Measurements from ENCODE around the gene SNX21. TPM values are rescaled to one million over a fixed set of nuclear protein-coding genes. Genes with fewer than 3 reads are reported as not detected.

The SNX21 gene
- total RNA-seq, 1 experiment from 2014 or later: 11.9 TPM

DNA sequence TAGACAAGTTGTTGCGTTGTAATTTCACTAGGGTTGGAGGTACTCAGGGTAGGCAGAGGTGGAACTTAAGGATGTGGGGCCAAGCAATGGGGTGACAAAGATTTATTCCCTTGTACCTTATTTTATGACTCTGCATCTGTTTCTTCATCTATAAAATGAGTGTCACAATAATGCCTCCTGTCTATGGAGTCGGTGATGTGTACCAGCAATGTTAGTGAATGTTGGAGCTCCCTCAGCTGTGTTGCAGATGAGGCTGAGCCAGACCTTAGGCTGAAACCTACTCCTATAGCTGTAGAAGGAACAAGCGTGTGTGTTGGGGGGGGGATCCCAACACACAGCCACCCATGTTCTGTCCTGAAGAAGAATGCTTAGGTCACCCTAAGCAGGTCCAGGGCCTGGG lies 16.6 kb upstream of the SNX21 start:
- H2AFZ ChIP-seq (ENCODE audit: low read depth, low read length, poor library complexity, severe bottlenecking): no peak overlapping the region
- peaks cover 16 to 41% of the 10 kb centered on the region in 2 experiments for H3K36me3 ChIP-seq (ENCODE audit: control insufficient read depth in 1 of 2, insufficient read depth in 2 of 2, low read length in 2 of 2)
- no peak overlapping the region for H3K9ac ChIP-seq (ENCODE audit: low read length)
- no peaks in the 10 kb centered on the region for H3K9me2 ChIP-seq (ENCODE audit: insufficient read depth)
- no peak overlapping the region for H3K4me2 ChIP-seq (ENCODE audit: low read length)
- H3K27ac ChIP-seq (ENCODE audit: low read depth, low read length): peak overlapping the region; percentile 28; the same call in 1 of the 2 replicates
- CTCF ChIA-PET: interaction anchor here (0.9 kb wide), 1 partner anchor 153 kb away, joined by 5 read pairs; no protein-coding TSS in a partner anchor
- H3K9me3 ChIP-seq (ENCODE audit: control insufficient read depth in 1 of 2, insufficient read depth in 1 of 2, low read depth in 1 of 2, low read length in 2 of 2): no peaks in the 10 kb centered on the region
- RAD21 ChIA-PET (ENCODE audit: low non-redundant PET in 1 of 2, low total read pairs in 2 of 2, uncharacterized antibody in 2 of 2, unreplicated experiment in 2 of 2): no interaction called here
- no peak for ATAC-seq
- H3K4me3 ChIP-seq (replicated peaks in 1 of 2; ENCODE audit: low read depth in 1 of 2, low read length in 2 of 2): no peak overlapping the region
- no peaks in the 10 kb centered on the region for H3K27me3 ChIP-seq (ENCODE audit: insufficient read depth, low read length)
- POLR2A ChIA-PET: interaction anchor here (1.3 kb wide), 1 partner anchor 9 kb away, joined by 4 read pairs; the partner anchor contains the start of gene TNNC2
- peaks cover 34% of the 10 kb centered on the region for H3K79me2 ChIP-seq (ENCODE audit: insufficient read depth, low read length)
- H3K4me1 ChIP-seq (ENCODE audit: control insufficient read depth in 1 of 2, insufficient read depth in 2 of 2, low read length in 2 of 2): peaks cover 17 to 34% of the 10 kb centered on the region in 2 experiments; a peak in 3 of 4 replicates
- no peaks in the 10 kb centered on the region for H4K20me1 ChIP-seq (ENCODE audit: insufficient read depth)
- DNase-seq (ENCODE audit: low read depth, low spot score): no peak
- no TSS peak for BruUV-seq (replicated peaks)
- intact Hi-C loops (cut with micrococcal nuclease): no loop called here
- no peak for TF ChIP-seq POLR2A (IDR thresholded peaks at IDR 0.05; ENCODE audit: borderline replicate concordance, extremely low read depth, insufficient read depth, insufficient read length)
- TF ChIP-seq CBX3 (IDR thresholded peaks at IDR 0.05; ENCODE audit: low read depth): no peak
- TF ChIP-seq EZH2phosphoT487 (IDR thresholded peaks at IDR 0.05; ENCODE audit: borderline replicate concordance): no peak

DNA sequence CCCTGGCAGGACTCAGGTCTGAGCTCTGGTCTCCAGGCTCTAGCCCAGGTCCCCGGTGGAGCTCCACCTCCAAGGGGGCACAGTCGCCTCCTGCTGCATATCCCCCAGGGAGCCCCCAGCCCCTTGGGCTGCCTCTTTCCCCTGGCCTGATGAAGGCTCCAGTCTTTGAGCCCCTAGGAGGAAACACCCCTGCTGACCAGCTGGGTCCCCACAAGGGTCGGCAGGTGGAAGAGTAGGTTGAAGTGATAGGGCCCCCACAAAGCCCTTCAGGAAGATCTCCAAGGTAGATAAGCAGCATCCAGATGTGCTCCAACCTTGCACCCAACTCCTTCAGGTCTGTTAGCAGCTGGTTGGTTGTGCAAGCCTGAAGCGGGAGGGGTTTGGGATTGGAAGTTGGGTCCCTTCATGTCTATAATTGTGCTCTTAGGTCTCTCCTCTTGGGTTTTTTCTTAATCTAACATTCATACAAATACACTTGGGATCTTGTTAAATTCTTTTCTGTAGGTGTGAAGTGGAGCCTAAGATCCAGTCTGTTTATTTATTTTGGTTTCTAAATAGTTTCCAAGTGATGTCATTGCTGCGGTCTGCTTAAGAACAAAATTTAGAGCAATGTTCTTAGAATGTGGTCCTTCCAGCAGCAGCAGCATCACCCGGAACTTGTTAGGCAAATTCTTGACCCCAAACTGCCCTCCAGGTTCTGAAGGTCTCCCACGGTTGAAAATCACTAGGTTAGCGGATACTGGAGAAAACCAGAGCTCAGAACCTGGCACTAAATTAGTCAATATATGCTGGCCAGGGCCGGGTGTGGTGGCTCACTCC lies 16.0 kb upstream of the SNX21 start:
- H2AFZ ChIP-seq (ENCODE audit: low read depth, low read length, poor library complexity, severe bottlenecking): no peak overlapping the region
- TF ChIP-seq SIN3A (IDR thresholded peaks at IDR 0.05; ENCODE audit: low read depth) (no peak), TCF7L2 (IDR thresholded peaks at IDR 0.05; ENCODE audit: borderline replicate concordance, extremely low read depth, insufficient read depth, insufficient read length) (no peak), POLR2AphosphoS5 (IDR thresholded peaks at IDR 0.05; ENCODE audit: low read depth, low read length) (peak; percentile 53), SRF (IDR thresholded peaks at IDR 0.05; ENCODE audit: low read depth) (no peak), ZNF274 (IDR thresholded peaks at IDR 0.05; ENCODE audit: low read depth, low read length) (no peak), RAD21 (IDR thresholded peaks at IDR 0.05; ENCODE audit: low read depth) (no peak), SP1 (IDR thresholded peaks at IDR 0.05; ENCODE audit: low read depth) (no peak), POLR2A (IDR thresholded peaks at IDR 0.05; ENCODE audit: borderline replicate concordance, extremely low read depth, insufficient read depth, insufficient read length) (peak; percentile 16), CEBPB (IDR thresholded peaks at IDR 0.05; ENCODE audit: low read depth) (no peak)
- TF ChIP-seq, protein P1, sequence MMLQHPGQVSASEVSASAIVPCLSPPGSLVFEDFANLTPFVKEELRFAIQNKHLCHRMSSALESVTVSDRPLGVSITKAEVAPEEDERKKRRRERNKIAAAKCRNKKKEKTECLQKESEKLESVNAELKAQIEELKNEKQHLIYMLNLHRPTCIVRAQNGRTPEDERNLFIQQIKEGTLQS (IDR thresholded peaks at IDR 0.05): no peak
- TF ChIP-seq, protein P2, sequence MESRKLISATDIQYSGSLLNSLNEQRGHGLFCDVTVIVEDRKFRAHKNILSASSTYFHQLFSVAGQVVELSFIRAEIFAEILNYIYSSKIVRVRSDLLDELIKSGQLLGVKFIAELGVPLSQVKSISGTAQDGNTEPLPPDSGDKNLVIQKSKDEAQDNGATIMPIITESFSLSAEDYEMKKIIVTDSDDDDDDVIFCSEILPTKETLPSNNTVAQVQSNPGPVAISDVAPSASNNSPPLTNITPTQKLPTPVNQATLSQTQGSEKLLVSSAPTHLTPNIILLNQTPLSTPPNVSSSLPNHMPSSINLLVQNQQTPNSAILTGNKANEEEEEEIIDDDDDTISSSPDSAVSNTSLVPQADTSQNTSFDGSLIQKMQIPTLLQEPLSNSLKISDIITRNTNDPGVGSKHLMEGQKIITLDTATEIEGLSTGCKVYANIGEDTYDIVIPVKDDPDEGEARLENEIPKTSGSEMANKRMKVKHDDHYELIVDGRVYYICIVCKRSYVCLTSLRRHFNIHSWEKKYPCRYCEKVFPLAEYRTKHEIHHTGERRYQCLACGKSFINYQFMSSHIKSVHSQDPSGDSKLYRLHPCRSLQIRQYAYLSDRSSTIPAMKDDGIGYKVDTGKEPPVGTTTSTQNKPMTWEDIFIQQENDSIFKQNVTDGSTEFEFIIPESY (IDR thresholded peaks at IDR 0.05; ENCODE audit: extremely low read depth, insufficient replicate concordance, low read length): no peak

More for the DNA sequence above, 16.0 kb upstream of the SNX21 start:
- ATAC-seq (no peak), DNase-seq (ENCODE audit: low read depth, low spot score) (no peak)
- no peaks in the 10 kb centered on the region for H3K27me3 ChIP-seq (ENCODE audit: insufficient read depth, low read length)
- no TSS peak for BruUV-seq (replicated peaks)
- peak overlapping the region; percentile 28; the same call in 1 of the 2 replicates for H3K27ac ChIP-seq (ENCODE audit: low read depth, low read length)
- peak overlapping the region; percentile 16; the same call in 1 of the 2 replicates for H3K4me2 ChIP-seq (ENCODE audit: low read length)
- CTCF ChIA-PET: interaction anchor here (0.9 kb wide), 1 partner anchor 152 kb away, joined by 5 read pairs; no protein-coding TSS in a partner anchor
- H3K9me3 ChIP-seq (ENCODE audit: control insufficient read depth in 1 of 2, insufficient read depth in 1 of 2, low read depth in 1 of 2, low read length in 2 of 2): no peaks in the 10 kb centered on the region
- no peaks in the 10 kb centered on the region for H3K9me2 ChIP-seq (ENCODE audit: insufficient read depth)
- H3K4me1 ChIP-seq (ENCODE audit: control insufficient read depth in 1 of 2, insufficient read depth in 2 of 2, low read length in 2 of 2): peaks cover 16 to 36% of the 10 kb centered on the region in 2 experiments; a peak in 3 of 4 replicates
- RAD21 ChIA-PET (ENCODE audit: low non-redundant PET in 1 of 2, low total read pairs in 2 of 2, uncharacterized antibody in 2 of 2, unreplicated experiment in 2 of 2): no interaction called here
- peaks cover 33% of the 10 kb centered on the region for H3K79me2 ChIP-seq (ENCODE audit: insufficient read depth, low read length)
- intact Hi-C loops (cut with micrococcal nuclease): no loop called here
- no peaks in the 10 kb centered on the region for H4K20me1 ChIP-seq (ENCODE audit: insufficient read depth)
- H3K9ac ChIP-seq (ENCODE audit: low read length): no peak overlapping the region
- POLR2A ChIA-PET: interaction anchor here (1.3 kb wide), 1 partner anchor 9 kb away, joined by 4 read pairs; the partner anchor contains the start of gene TNNC2
- no peak overlapping the region for H3K4me3 ChIP-seq (replicated peaks in 1 of 2; ENCODE audit: low read depth in 1 of 2, low read length in 2 of 2)
- peaks cover 16 to 41% of the 10 kb centered on the region in 2 experiments for H3K36me3 ChIP-seq (ENCODE audit: control insufficient read depth in 1 of 2, insufficient read depth in 2 of 2, low read length in 2 of 2)
